GM21723 (cell line): ENCODE measurements around the gene DPCD.
"Not testable (repeated sequence)": the region's sequence is repeated elsewhere in the genome, so short reads cannot be mapped to it uniquely, and the experiment has no call there.

Source experiments
- ATAC-seq: cut with Tn5 transposase; IDR thresholded peaks from one replicate; pipeline ENCODE4 v1.9.1; 2021; ENCODE audit warnings: mild to moderate bottlenecking, moderate library complexity; ENCODE audit not compliant: unreplicated experiment

The DPCD gene

GRCh38 chr10:101580486-101581399 is 7.4 kb upstream of the DPCD start:
- ATAC-seq, result no peak

GRCh38 chr10:101585841-101586240 is 2.3 kb upstream of the DPCD start:
- ATAC-seq, result no peak

GRCh38 chr10:101588879-101589278 is 758 bp downstream of the DPCD start:
- no peak for ATAC-seq

- ATAC-seq, result not testable (repeated sequence)
Measured at GRCh38 chr10:101593331-101593730, 5.2 kb downstream of the DPCD start.

GRCh38 chr10:101595591-101596433 is 7.7 kb downstream of the DPCD start:
- ATAC-seq, result no peak

GRCh38 chr10:101597091-101597900 is 9.2 kb downstream of the DPCD start:
- no peak for ATAC-seq

GRCh38 chr10:101601541-101601940 is 13.4 kb downstream of the DPCD start:
- ATAC-seq, result no peak

GRCh38 chr10:101602761-101603398 is 14.8 kb downstream of the DPCD start:
- ATAC-seq, result no peak

- no peak for ATAC-seq
Measured at GRCh38 chr10:101607124-101607523, 19.0 kb downstream of the DPCD start.

GRCh38 chr10:101609481-101609880 is 21.4 kb downstream of the DPCD start:
- ATAC-seq, result no peak

- ATAC-seq, result no peak
Measured at GRCh38 chr10:101611096-101611905, 23.2 kb downstream of the DPCD start.

GRCh38 chr10:101612086-101612485 is 24.0 kb downstream of the DPCD start:
- ATAC-seq, result no peak

GRCh38 chr10:101612872-101613271 is 24.8 kb downstream of the DPCD start:
- no peak for ATAC-seq

GRCh38 chr10:101613646-101614045 is 25.5 kb downstream of the DPCD start:
- no peak for ATAC-seq

GRCh38 chr10:101614663-101615524 is 26.8 kb downstream of the DPCD start:
- no peak for ATAC-seq

GRCh38 chr10:101615525-101616116 is 27.5 kb downstream of the DPCD start:
- no peak for ATAC-seq

- ATAC-seq, result no peak
Measured at GRCh38 chr10:101616415-101617101, 28.4 kb downstream of the DPCD start.
